Neuron (in vitro differentiated cells): ENCODE data around the gene CXCL3.

Source experiments
- H2AFZ ChIP-seq: one replicate; pipeline ENCODE4 v1.6.1; 2013; ENCODE audit warnings: low read depth, mild to moderate bottlenecking, inconsistent platforms, low read length, moderate library complexity
- H3K27me3 ChIP-seq: one replicate; pipeline ENCODE4 v1.6.1; 2013; ENCODE audit warnings: low read length; ENCODE audit not compliant: insufficient read depth
- H3K36me3 ChIP-seq: one replicate; pipeline ENCODE4 v1.6.1; 2013; ENCODE audit warnings: low read length; ENCODE audit not compliant: insufficient read depth
- H3K4me1 ChIP-seq: one replicate; pipeline ENCODE4 v1.6.1; 2013; ENCODE audit warnings: low read length; ENCODE audit not compliant: insufficient read depth
- H3K4me3 ChIP-seq: 2 replicates; pipeline ENCODE4 v1.5.1; 2013; ENCODE audit warnings: mild to moderate bottlenecking, low read length, moderate library complexity
- H3K9me3 ChIP-seq: one replicate; pipeline ENCODE4 v1.6.1; 2013; ENCODE audit warnings: low read length

The CXCL3 gene

GRCh38 chr4:74018771-74019170, 19.7 kb downstream of the CXCL3 start:
- H3K4me1 ChIP-seq, result no peaks in the 10 kb centered on the region
- H3K27me3 ChIP-seq, result no peaks in the 10 kb centered on the region
- no peaks in the 10 kb centered on the region for H3K9me3 ChIP-seq
- no peak overlapping the region for H2AFZ ChIP-seq
- no peak overlapping the region for H3K4me3 ChIP-seq
- H3K36me3 ChIP-seq, result no peaks in the 10 kb centered on the region

DNA sequence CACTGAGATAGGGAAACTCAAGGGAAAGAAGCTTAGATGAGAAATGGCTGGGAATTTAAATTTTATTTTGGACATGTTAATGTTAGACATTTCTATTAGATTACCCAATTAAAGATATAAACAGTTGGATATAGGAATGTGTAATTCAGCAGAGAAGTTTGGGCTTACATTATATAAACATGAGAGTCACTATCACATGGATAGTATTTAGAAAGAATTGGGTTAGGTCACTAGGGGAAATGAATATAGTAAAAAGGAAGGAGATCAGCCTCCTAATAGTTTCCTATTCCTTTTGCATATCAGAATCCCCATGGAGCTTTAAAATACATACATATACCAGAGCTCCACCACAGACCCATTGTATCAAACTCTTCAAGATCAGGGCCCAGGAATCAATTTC, 20.4 kb downstream of the CXCL3 start:
- no peaks in the 10 kb centered on the region for H3K4me1 ChIP-seq
- H3K27me3 ChIP-seq, result no peaks in the 10 kb centered on the region
- H2AFZ ChIP-seq, result no peak overlapping the region
- H3K9me3 ChIP-seq, result no peaks in the 10 kb centered on the region
- no peak overlapping the region for H3K4me3 ChIP-seq
- H3K36me3 ChIP-seq, result no peaks in the 10 kb centered on the region

DNA sequence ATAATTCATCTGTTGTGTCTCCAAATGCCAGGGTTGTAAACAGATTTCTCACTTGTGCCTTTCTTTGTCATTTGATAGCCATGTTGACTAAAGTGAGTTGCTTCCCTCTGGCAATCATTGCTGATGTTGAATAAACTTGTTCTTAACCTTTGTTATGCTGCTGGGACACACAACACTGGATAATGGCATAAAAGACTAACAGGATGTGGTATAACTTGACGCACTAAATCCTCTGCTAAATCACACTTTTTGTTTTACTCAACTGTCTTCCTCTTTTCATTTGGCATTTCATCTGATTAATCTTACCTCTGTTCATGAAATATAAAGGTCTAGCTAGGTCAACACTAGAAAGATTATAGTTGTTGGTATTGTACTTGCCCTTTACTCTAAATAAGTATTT, 22.4 kb downstream of the CXCL3 start:
- Histone ChIP-seq H3K4me1 (no peaks in the 10 kb centered on the region), H2AFZ (no peak overlapping the region), H3K36me3 (no peaks in the 10 kb centered on the region), H3K4me3 (no peak overlapping the region), H3K9me3 (no peaks in the 10 kb centered on the region), H3K27me3 (no peaks in the 10 kb centered on the region)

GRCh38 chr4:74015126-74015780, 23.2 kb downstream of the CXCL3 start:
- Histone ChIP-seq H3K27me3 (no peaks in the 10 kb centered on the region), H3K9me3 (no peaks in the 10 kb centered on the region), H3K36me3 (no peaks in the 10 kb centered on the region), H3K4me1 (no peaks in the 10 kb centered on the region), H3K4me3 (no peak overlapping the region), H2AFZ (no peak overlapping the region)

- Histone ChIP-seq H3K36me3 (no peaks in the 10 kb centered on the region), H3K27me3 (no peaks in the 10 kb centered on the region), H3K4me1 (no peaks in the 10 kb centered on the region), H2AFZ (no peak overlapping the region), H3K9me3 (no peaks in the 10 kb centered on the region), H3K4me3 (no peak overlapping the region)
These were observed 24.2 kb downstream of the CXCL3 start for GRCh38 chr4:74014332-74014731.

GRCh38 chr4:74013264-74013663, 25.2 kb downstream of the CXCL3 start:
- Histone ChIP-seq H3K4me1 (no peaks in the 10 kb centered on the region), H3K4me3 (no peak overlapping the region), H3K9me3 (no peaks in the 10 kb centered on the region), H2AFZ (no peak overlapping the region), H3K36me3 (no peaks in the 10 kb centered on the region), H3K27me3 (no peaks in the 10 kb centered on the region)

- Histone ChIP-seq H3K4me3 (no peak overlapping the region), H2AFZ (no peak overlapping the region), H3K36me3 (no peaks in the 10 kb centered on the region), H3K9me3 (no peaks in the 10 kb centered on the region), H3K4me1 (no peaks in the 10 kb centered on the region), H3K27me3 (no peaks in the 10 kb centered on the region)
These were observed 26.4 kb downstream of the CXCL3 start for GRCh38 chr4:74012130-74012529.

DNA sequence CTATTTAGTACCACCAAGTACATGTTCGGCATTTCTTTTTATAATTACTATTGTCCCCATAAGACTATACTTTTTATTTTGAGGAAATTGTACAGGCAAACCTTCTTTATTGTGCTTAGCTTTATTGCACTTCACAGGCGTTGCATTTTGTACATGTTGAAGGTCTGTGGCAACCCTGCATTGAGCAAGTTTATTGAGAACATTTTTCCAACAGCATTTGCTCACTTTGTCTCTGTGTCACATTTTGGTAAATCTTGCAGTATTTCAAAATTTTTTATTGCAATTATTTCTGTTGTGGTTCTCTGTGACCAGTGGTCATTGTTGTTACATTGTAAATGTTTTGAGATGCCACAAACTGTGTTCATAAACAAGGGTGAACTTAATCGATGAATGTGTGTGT, 29.2 kb downstream of the CXCL3 start:
- no peak overlapping the region for H3K4me3 ChIP-seq
- H2AFZ ChIP-seq, result no peak overlapping the region
- no peaks in the 10 kb centered on the region for H3K9me3 ChIP-seq
- no peaks in the 10 kb centered on the region for H3K4me1 ChIP-seq
- H3K36me3 ChIP-seq, result no peaks in the 10 kb centered on the region
- H3K27me3 ChIP-seq, result no peaks in the 10 kb centered on the region

DNA sequence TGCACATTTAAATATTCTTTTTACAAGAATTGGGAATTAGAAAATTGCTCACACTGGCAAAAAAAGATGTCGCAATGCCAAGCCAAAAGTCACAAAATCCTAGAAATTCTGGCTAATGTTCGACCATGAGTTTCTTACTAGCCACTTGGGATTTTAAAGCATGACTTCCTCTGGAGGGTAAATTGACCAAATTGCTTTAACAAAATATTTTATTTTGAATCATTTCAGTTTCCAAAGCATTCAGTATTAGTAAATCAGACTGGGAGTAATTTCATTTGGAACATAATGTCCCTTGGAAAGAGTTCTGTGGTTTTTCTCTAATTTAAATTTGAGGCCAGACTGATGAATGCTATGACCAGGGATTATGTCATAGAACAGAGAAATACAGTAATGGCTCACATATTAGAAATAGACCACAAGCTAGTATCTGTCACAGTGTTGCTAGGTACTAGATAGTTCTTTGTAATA, 32.4 kb downstream of the CXCL3 start:
- Histone ChIP-seq H3K27me3 (no peaks in the 10 kb centered on the region), H3K4me1 (no peaks in the 10 kb centered on the region), H3K36me3 (no peaks in the 10 kb centered on the region), H2AFZ (no peak overlapping the region), H3K9me3 (no peaks in the 10 kb centered on the region), H3K4me3 (no peak overlapping the region)

DNA sequence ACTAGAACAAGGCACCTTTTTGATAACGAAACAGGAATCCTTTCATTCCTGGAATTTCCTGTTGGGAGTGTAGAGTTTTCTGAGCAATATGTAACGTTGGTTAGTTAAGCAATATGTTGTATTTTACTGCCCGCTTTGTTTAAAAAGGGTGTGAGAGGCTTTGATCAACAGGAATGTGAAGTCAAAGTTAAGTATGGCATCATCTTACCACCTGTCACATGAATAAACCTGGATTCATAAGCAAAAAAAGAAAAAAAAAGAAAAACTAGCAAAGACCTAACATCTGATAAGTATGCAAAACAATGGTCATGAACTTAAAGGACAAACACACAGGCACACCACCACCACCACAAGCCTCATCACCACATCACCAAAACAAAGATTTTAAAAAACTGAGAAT, 33.0 kb downstream of the CXCL3 start:
- H2AFZ ChIP-seq, result no peak overlapping the region
- no peaks in the 10 kb centered on the region for H3K27me3 ChIP-seq
- no peak overlapping the region for H3K4me3 ChIP-seq
- H3K9me3 ChIP-seq, result no peaks in the 10 kb centered on the region
- no peaks in the 10 kb centered on the region for H3K36me3 ChIP-seq
- no peaks in the 10 kb centered on the region for H3K4me1 ChIP-seq

DNA sequence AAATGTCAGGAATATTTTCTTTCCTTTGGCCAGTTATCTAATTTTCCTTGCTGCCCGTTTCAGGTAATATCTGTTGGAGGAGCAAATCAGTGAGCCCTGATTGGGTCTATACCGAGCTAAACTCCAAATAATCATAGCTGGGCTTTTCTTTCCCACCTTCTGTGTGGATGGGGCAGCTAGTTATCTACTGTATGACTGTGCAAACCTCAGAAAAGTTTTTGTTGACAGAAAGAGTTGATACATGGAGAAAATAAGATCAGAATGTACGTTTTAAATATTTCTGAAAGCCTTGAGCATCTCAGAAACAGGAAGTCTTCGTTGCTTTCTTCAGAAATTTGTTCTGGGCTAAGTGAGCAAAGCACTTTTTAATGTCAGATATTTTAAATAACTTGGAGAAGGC, 33.8 kb downstream of the CXCL3 start:
- no peaks in the 10 kb centered on the region for H3K27me3 ChIP-seq
- H2AFZ ChIP-seq, result no peak overlapping the region
- H3K9me3 ChIP-seq, result no peaks in the 10 kb centered on the region
- H3K4me3 ChIP-seq, result no peak overlapping the region
- H3K4me1 ChIP-seq, result no peaks in the 10 kb centered on the region
- no peaks in the 10 kb centered on the region for H3K36me3 ChIP-seq

GRCh38 chr4:74000301-74000700, 38.2 kb downstream of the CXCL3 start:
- no peaks in the 10 kb centered on the region for H3K36me3 ChIP-seq
- no peaks in the 10 kb centered on the region for H3K4me1 ChIP-seq
- H3K9me3 ChIP-seq, result no peaks in the 10 kb centered on the region
- no peaks in the 10 kb centered on the region for H3K27me3 ChIP-seq
- H3K4me3 ChIP-seq, result no peak overlapping the region
- H2AFZ ChIP-seq, result no peak overlapping the region

DNA sequence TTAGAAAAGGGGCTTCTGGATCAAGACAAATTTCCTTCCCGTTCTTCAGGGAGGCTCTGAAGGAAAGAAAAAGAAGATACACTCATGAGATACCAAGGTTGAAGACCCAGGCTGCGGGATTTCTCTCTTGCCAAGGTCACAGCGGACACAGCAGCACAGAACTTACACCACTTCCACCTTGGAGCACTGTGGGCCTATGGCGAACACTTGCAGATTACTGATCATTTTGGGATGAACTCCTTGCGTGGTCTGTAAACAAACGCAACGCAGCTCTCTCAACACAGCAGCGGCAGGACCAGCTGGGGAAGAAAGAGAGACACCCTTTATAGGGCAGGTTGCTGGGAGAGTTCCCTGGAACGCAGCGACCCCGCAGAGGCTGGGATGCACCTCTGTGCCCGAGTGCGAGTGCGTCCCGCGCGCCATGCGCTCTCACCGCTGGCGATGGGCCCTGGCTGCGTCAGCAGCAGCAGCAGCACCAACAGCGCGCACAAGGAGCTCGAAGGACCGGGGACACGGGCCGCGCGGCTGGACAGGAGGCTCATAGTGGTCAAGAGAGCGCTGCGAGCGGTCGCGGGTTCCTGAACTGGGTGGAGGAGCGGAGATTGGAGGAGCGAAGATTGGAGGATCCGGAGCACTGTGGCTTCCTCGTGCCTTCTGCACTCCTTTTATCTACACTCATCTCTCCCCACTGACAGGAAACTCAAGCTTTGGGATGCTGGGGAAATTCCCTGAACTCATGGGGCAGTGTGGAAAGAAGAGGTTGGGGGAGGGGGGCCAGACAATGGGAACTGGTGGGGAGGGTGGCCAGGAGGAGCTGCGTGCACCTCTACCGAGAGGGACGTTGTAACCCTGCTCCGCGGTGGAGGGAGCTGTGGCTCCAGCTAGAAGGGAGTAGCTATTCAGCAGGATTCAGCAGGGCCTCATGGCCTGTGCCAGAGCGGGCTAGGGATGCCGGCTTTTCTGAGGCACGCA, 40.2 kb downstream of the CXCL3 start, which contains the start of gene CXCL5:
CXCL5 (minus strand) TSS at position 638 of the 972 bp plus-strand sequence; CDS start at position 542, 96 bp downstream.
- Histone ChIP-seq H3K36me3 (no peaks in the 10 kb centered on the region), H2AFZ (no peak within 1 kb of the TSS), H3K4me1 (no peaks in the 10 kb centered on the region), H3K4me3 (no peak within 1 kb of the TSS), H3K9me3 (no peaks in the 10 kb centered on the region), H3K27me3 (no peaks in the 10 kb centered on the region)
